HG02943 (cell line): ENCODE measurements around the gene PKD2.
"Not testable (repeated sequence)": the region's sequence is repeated elsewhere in the genome, so short reads cannot be mapped to it uniquely, and the experiment has no call there.

Source experiments
- ATAC-seq: cut with Tn5 transposase; IDR thresholded peaks from one replicate; pipeline ENCODE4 v1.9.1; 2021; ENCODE audit warnings: mild to moderate bottlenecking, low read depth, moderate library complexity; ENCODE audit not compliant: unreplicated experiment

Gene PKD2

GRCh38 chr4:88107406-88108107, 100.1 kb downstream of the PKD2 start:
- no peak for ATAC-seq

GRCh38 chr4:88108108-88108465, 100.7 kb downstream of the PKD2 start:
- not testable (repeated sequence) for ATAC-seq

GRCh38 chr4:88108747-88109122, 101.3 kb downstream of the PKD2 start:
- no peak for ATAC-seq

- no peak for ATAC-seq
Measured at GRCh38 chr4:88109123-88109881, 101.9 kb downstream of the PKD2 start.

GRCh38 chr4:88110826-88111225, 103.4 kb downstream of the PKD2 start:
- no peak for ATAC-seq

GRCh38 chr4:88112856-88113255, 105.4 kb downstream of the PKD2 start:
- no peak for ATAC-seq

GRCh38 chr4:88115587-88115986, 108.2 kb downstream of the PKD2 start:
- ATAC-seq = no peak

GRCh38 chr4:88119943-88120342, 112.5 kb downstream of the PKD2 start:
- ATAC-seq = no peak

- ATAC-seq = not testable (repeated sequence)
Measured at GRCh38 chr4:88122260-88122659, 114.8 kb downstream of the PKD2 start.
